Progenitor cell of endocrine pancreas (in vitro differentiated cells): ENCODE measurements around the gene UBASH3B. TPM values are rescaled to one million over a fixed set of nuclear protein-coding genes. Genes with fewer than 3 reads are reported as not detected.

ENCODE experiments used
- DNase-seq: peaks from one replicate; pipeline ENCODE4 v3.0.0; 2021; ENCODE audit warnings: low spot score; ENCODE audit not compliant: unreplicated experiment
- H3K27ac Mint-ChIP-seq: 2 replicates; pipeline ENCODE4 v1.8.0; 2021; ENCODE audit warnings: mild to moderate bottlenecking, moderate library complexity, mixed read lengths
- H3K27me3 Mint-ChIP-seq: 2 replicates; pipeline ENCODE4 v1.8.0; 2021; ENCODE audit warnings: mixed read lengths
- H3K36me3 Mint-ChIP-seq: 2 replicates; pipeline ENCODE4 v1.8.0; 2022; ENCODE audit warnings: mixed read lengths; ENCODE audit not compliant: insufficient read depth
- H3K4me1 Mint-ChIP-seq: 2 replicates; pipeline ENCODE4 v1.8.0; 2021; ENCODE audit warnings: low read depth, mixed read lengths
- H3K4me3 Mint-ChIP-seq: 2 replicates; pipeline ENCODE4 v1.8.0; 2021; ENCODE audit warnings: low read depth, mild to moderate bottlenecking, moderate library complexity, mixed read lengths
- H3K9me3 Mint-ChIP-seq: 2 replicates; pipeline ENCODE4 v1.8.0; 2021; ENCODE audit warnings: low read depth, mixed read lengths
- total RNA-seq: library from RNA; stranded (reverse); gene quantifications from 2 replicates; pipeline ENCODE4 v1.2.1, GENCODE V29; 2021
- TF ChIP-seq, protein P1 (sequence below): fragments of 200-600 bp; sonication (generic); IDR thresholded peaks from one replicate; pipeline ENCODE4 v1.5.0; 2021; ENCODE audit warnings: antibody characterized with exemption, mild to moderate bottlenecking; ENCODE audit not compliant: unreplicated experiment

Gene UBASH3B
- total RNA-seq, 1 donor from 2014 or later: 2.4 TPM

- peaks cover 31% of the 10 kb centered on the region for H3K27me3 Mint-ChIP-seq
- H3K4me3 Mint-ChIP-seq: no peak overlapping the region
- no peaks in the 10 kb centered on the region for H3K36me3 Mint-ChIP-seq
- TF ChIP-seq, protein P1, sequence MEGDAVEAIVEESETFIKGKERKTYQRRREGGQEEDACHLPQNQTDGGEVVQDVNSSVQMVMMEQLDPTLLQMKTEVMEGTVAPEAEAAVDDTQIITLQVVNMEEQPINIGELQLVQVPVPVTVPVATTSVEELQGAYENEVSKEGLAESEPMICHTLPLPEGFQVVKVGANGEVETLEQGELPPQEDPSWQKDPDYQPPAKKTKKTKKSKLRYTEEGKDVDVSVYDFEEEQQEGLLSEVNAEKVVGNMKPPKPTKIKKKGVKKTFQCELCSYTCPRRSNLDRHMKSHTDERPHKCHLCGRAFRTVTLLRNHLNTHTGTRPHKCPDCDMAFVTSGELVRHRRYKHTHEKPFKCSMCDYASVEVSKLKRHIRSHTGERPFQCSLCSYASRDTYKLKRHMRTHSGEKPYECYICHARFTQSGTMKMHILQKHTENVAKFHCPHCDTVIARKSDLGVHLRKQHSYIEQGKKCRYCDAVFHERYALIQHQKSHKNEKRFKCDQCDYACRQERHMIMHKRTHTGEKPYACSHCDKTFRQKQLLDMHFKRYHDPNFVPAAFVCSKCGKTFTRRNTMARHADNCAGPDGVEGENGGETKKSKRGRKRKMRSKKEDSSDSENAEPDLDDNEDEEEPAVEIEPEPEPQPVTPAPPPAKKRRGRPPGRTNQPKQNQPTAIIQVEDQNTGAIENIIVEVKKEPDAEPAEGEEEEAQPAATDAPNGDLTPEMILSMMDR: no peak
- H3K4me1 Mint-ChIP-seq: no peaks in the 10 kb centered on the region
- no peak for DNase-seq
- H3K9me3 Mint-ChIP-seq: no peaks in the 10 kb centered on the region
- H3K27ac Mint-ChIP-seq: no peak overlapping the region
Observed at GRCh38 chr11:122649116-122649515, 6.4 kb upstream of the UBASH3B start.

DNA sequence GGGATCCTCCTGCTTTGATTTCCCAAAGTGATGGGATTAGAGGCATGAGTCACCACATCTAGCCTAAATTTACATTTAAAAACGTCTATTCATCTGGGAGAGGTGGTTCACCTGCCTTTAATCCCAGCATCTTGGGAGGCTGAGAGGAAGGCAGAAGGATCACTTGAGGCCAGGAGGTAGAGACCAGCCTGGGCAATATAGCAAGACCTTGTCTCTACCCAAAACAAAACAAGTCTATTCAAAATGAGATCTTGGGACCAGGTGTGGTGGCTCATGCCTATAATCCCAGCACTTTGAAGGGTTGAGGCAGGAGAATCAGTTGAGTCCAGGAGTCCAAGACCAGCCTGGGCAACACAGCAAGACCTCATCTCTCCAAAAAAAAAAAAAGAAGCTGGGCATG is 4.9 kb upstream of the UBASH3B start:
- Mint-ChIP-seq H3K36me3 (no peaks in the 10 kb centered on the region), H3K27me3 (peaks cover 44% of the 10 kb centered on the region), H3K4me3 (no peak overlapping the region), H3K27ac (no peak overlapping the region), H3K4me1 (peaks cover 1% of the 10 kb centered on the region), H3K9me3 (no peaks in the 10 kb centered on the region)
- TF ChIP-seq, protein P1: no peak
- DNase-seq: no peak

DNA sequence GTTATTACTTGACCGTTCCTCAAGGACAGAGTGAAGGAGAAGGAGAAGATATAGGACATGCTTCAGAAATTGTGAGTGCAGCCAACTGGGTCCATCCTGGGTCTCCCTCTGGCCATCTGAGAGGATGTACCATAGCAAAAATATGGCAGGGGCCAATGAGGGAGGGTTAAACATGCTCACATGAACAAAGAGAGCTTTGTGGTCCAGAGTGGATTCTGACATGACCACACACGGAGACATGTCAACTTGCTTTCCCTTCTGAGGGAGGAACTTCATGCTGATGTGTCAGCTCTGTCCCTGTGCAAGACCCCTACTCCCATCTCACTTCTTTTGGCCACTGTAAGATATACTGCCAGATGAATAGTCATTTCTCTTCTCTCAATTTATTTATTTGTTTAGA is 3.0 kb upstream of the UBASH3B start:
- TF ChIP-seq, protein P1: no peak
- Mint-ChIP-seq H3K4me1 (peaks cover 5% of the 10 kb centered on the region), H3K4me3 (no peak overlapping the region), H3K9me3 (no peaks in the 10 kb centered on the region), H3K36me3 (no peaks in the 10 kb centered on the region), H3K27me3 (peaks cover 42% of the 10 kb centered on the region), H3K27ac (no peak overlapping the region)
- DNase-seq: no peak

GRCh38 chr11:122653916-122654585 is 1.5 kb upstream of the UBASH3B start:
- no peak overlapping the region for H3K4me3 Mint-ChIP-seq
- DNase-seq: no peak
- H3K36me3 Mint-ChIP-seq: no peaks in the 10 kb centered on the region
- no peak overlapping the region for H3K27ac Mint-ChIP-seq
- no peaks in the 10 kb centered on the region for H3K9me3 Mint-ChIP-seq
- H3K4me1 Mint-ChIP-seq: peaks cover 5% of the 10 kb centered on the region
- H3K27me3 Mint-ChIP-seq: peaks cover 43% of the 10 kb centered on the region
- TF ChIP-seq, protein P1: no peak

DNA sequence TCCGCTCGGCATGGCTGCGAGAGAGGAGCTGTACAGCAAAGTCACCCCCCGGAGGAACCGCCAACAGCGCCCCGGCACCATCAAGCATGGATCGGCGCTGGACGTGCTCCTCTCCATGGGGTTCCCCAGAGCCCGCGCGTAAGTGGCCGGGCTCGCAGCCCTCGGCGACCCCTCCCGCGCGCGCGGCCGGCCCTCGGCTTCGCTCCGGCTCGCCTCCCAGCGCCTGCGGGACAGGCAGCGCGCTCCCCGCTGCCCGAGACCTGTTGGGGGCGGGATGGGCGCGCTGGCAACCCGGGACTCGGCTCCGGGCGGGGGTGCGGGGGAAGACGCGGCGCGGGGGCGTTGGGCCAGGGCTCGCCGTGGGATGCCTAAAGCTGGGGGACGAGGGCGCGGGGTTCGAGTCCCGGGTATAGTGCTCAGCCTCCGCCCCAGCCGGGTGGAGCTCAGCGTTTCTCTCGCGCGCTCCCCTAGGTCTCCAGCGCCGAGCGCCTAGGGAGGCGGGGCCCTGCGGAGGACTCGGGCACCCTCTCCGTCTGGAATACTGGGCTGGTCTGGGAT is 630 bp downstream of the UBASH3B start:
- no peaks in the 10 kb centered on the region for H3K9me3 Mint-ChIP-seq
- H3K36me3 Mint-ChIP-seq: no peaks in the 10 kb centered on the region
- H3K4me1 Mint-ChIP-seq: peaks cover 5% of the 10 kb centered on the region
- TF ChIP-seq, protein P1: no peak
- peak overlapping the region; percentile 91 for H3K4me3 Mint-ChIP-seq
- peaks cover 57% of the 10 kb centered on the region for H3K27me3 Mint-ChIP-seq
- peak overlapping the region; percentile 85 for H3K27ac Mint-ChIP-seq
- DNase-seq: no peak
